Head of caudate nucleus (tissue), 42 donors: Measurements from ENCODE around the gene BTBD6.
A peak's percentile ranks its signal among the peaks of the same experiment; 100 is the strongest.

Experiments used
- DNase-seq, 42 donors: peaks; one replicate each; pipeline versions ENCODE4 v3.0.0 to v3.0.0-alpha.2; 2020 to 2021; ENCODE audit warnings: mixed read lengths in 7 of 42
- intact Hi-C: fragments of 100-400 bp; cut with DNase I; formaldehyde crosslinking; loops from one replicate; pipeline ENCODE4 v1.15.0; 2022

BTBD6 gene

DNA sequence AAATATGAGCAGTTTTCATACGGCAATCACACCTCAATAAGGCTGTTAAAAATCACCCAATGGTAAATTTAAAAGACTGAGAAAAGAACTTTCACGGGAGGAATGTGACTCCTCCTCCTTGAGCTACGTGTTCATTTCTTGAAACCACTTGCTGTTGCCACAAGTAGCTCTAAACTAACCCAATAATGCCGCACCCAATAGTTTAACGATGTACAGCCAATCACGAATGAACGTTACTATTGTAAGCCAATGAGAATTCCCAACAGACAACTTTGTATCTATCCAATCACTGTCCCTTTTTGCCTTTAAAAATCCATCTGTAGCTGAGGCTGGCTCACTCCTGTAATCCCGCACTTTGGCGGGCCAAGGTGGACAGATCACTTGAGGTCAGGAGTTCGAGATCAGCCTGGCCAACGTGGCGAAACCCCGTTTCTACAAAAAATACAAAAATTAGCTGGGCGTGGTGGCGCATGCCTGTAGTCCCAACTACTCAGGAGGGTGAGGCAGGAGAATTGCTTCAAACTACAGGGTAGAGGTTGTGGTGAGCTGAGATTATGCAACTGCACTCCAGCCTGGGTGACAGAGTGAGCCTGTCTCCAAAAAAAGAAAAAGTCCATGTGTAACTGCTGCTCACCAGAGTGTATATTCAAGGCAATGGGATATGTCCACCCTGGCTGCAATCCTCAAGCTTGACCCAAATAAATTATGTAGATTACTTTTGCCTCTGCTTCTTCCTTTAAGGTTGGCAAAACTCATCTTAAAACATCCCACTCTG is 24.4 kb upstream of the BTBD6 start:
- DNase-seq: no peak
- intact Hi-C loops: no loop called here

DNA sequence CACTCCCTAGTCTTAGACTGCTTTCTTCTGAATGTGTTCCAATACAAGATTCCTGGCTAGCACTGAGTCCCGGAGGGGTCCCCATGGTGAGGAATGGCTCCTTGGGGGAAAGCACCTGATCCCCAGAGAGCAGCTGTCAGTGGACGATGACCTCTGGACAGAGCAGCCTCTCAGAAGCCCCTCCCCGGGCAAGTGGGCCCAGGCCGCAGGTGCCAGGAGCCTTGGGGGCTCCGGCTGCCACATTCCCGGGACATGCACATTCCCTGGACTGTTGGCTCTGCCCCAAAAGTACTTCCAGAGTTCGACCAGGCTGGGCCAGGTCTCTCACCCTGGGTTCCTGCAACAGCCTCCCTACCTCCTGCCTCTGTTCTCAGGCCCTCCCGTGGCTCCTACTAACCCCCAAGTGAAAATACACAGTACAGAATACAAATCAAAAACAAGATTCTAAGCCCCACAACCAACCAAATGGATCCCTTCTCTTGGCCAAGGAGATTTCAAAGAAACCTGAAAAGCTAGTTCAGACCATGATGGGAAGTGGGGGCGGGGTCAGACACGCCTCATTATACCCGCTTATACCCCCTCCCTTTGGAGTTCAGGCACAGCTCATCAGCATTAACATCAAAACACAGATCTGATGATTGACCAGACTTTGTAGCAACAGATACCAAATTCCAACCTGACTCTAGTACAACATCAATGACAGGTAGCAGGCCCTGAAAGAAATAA is 23.3 kb upstream of the BTBD6 start:
- no peak for DNase-seq
- intact Hi-C loops: no loop called here

DNA sequence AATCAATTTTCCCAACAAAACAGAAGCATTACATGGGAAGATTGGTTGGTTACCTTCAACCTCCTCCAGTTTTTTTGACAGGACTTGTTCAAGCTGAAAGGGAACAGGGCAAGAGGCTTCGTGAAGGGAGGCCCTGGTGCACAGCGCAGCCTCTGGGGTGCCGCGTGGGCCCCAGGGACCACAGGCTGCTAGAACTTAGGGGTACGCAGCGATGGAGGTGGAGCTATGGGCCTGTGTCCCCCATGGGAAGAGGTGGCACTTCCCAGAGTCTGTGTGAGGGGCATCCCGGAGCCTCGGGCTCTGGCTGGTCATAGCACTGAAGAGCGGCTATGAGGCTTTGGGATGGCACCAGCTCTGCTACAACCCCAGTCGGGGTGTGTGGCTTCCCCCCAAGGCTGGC is 22.1 kb upstream of the BTBD6 start:
- intact Hi-C loops: no loop called here
- no peak for DNase-seq

DNA sequence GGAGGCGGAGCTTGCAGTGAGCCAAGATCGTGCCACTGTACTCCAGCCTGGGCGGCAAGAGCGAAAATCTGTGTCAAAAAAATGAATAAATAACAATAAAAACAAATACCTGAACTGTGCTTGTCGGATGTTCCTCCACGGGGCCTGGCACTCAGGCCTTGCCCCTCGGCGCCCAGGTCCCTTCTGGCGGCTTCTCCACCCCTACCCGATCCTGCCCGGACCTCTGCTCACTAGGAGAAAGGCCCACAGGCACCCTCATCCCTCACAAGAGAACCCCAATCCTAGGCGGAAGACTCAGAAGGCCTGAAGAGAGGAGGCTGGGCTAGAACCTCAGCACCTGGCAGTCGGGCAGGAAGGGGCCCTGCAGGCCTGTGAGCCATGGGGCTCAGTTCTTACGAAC is 21.0 kb upstream of the BTBD6 start:
- intact Hi-C loops: no loop called here
- no peak for DNase-seq

DNA sequence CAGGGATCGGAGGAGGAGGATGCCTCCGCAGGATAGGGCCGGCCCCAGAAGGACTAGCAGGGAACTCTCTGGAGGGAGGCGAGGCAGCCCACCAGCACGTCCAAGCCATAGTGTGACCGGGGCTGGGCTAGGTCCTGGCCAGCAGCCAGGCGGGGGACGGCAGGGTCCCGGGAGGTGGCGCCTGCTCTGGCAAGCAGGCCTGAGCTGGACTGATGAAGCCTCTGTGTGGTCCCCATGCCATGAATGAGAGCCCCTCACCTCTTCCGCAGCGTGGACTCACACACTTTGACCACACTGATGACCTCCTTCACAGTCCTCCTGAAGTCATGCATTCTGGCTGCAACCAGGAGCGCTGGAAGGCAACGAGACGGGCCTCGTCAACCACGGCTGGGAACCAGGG is 19.8 kb upstream of the BTBD6 start:
- intact Hi-C loops: no loop called here
- no peak for DNase-seq

DNA sequence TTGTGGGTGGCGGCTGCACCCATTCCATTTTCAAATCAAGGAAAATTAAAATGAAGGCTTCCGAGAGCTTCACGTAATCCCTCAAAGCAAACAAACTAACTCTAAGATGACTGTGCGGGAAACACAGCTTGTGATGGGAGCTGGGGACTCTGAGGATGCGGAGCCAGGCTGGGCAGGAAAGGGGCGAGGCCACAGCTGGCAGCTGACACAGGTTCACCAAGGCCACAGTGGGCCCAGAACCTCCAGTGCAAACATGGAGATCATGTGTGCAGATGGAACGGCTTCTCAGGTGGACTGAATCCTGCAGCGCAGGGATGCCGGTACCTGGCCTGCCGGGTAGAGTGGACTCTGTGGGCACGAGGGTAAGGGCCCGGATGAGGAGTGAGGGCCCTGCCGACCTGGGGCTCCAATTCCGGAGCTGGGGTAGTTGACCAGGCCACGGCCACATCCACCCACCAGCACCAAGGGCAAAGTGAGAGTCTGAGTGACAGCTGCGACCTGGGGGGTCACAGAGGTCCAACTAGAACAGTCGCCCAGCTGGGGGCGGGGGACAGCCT is 19.2 kb upstream of the BTBD6 start:
- intact Hi-C loops: no loop called here
- no peak for DNase-seq

DNA sequence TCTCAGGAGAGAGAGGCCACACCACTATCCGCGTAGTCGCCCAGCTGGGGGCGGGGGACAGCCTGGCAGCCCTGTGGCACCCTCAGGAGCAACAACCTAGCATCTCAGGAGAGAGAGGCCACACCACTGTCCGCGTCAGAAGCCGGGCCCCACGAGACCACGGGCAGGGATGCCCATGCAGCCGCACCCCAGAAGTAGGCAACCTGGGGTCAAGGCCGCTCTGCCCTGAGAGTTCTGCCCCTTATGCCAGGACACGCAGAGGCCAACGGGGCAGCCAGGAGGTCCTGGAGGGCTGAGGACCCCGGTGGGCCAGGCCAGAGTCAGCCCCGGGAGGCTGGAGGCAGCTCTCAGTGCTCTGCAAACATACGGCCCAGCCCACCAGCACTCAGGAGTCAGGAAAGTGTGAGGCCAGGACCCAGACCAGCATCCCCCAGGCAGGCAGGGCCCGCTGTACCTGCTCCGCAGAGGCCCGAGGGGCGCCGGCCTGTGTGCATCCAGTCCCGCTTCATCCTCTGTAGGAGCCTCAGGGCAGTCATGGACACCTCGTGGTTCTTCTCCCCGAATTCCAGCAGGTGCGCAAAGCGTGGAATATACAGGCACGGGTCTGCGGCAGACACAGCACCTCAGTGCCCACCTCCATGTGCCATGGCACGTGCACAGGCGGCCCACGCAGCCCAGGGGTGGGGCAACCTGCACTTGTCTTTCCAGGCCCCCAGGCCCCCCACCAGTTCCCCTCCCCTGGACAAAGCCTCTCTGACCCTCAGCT is 7.3 kb upstream of the BTBD6 start:
- intact Hi-C loops: no loop called here
- DNase-seq: no peak

DNA sequence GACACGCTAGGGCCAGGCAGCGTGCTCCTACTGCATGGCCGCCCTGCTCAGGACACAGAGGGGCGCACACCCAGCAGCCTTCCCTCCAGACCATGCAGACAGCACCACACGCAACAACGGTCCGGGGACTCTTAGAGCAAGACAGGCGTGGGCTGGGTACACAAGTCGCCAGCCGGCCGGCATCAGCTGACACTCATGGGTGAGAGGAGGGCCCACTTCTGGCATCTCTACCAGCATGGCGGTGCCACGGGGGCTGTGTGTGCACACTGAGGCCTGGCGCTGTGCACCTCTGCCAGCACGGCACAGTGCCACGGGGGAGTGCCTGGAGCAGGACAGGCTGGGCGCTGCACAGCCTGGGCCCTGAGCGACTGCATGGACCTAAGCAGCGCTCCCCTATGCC is 6.7 kb upstream of the BTBD6 start:
- no peak for DNase-seq
- intact Hi-C loops: no loop called here

DNA sequence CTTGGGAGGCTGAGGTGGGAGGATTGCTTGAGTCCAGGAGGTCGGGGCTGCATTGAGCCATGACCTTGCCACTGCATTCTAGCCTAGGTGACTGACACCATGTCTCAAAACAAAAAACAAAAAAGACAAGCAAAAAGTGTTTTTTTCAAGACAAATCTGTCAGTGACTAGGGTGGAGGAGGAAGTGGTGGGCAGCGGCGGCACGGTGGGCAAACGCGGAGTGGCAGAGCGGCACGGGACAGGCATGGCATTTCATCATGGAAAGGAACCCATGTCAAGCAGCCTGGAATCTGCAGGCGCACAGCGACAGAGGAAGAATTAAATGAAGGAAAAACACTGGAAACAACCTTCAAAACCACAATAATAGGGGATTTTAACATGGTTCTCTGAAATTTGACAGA is 4.0 kb upstream of the BTBD6 start:
- DNase-seq: no peak
- intact Hi-C loops: no loop called here

DNA sequence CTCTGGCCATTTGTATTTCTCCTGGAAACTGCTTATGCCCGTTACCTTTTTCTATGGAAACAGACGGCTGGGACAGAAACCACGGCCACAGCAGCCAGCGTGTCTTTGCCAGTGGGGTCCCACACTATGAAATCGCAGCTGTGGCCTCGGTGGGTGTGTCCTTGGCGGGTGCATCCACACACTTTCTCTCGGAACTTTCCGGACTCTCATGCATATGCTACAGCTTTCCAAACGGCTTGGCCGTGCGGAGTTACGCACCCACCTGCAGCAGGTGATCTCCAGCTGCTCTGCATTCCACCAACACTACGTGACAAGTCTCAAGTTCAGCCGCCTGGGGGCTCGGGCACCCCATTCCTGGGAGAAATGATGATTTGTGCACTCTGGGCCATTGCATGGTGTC is 1.3 kb upstream of the BTBD6 start:
- intact Hi-C loops: no loop called here
- no peak for DNase-seq

DNA sequence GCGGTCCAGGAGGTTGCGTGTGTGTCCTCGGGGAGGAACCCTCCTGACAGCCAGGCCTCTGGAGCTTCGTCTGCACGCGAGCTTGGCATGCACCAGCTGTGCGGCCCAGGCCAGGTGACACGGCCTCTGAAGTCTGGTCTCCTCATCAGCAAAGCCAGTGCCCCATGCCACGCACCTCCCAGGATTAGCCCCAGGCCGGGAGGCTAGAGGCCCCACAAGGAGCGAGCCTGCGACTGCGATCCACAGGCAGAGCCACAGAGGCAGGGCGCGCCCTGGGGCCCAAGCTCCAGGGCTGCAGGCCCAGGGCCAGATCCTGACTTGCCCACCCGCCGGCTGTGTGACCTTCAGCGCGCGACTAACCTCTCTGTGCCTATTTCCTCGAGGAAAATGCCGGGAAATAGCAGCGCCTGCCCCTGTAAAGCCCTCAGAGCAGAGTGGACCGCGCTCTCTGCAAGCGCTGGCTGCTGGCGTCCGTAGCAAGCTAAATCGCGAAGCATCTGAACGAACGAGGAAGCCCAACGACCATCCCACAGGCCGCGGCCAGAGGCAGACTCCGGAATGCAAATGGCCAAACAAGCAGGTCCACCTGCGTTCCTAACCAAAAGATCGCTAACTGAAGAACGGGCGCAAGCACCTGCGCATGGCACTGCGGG is 492 bp upstream of the BTBD6 start:
- DNase-seq: peak in 1 of 42 donors; percentile 27
- intact Hi-C loops: no loop called here

DNA sequence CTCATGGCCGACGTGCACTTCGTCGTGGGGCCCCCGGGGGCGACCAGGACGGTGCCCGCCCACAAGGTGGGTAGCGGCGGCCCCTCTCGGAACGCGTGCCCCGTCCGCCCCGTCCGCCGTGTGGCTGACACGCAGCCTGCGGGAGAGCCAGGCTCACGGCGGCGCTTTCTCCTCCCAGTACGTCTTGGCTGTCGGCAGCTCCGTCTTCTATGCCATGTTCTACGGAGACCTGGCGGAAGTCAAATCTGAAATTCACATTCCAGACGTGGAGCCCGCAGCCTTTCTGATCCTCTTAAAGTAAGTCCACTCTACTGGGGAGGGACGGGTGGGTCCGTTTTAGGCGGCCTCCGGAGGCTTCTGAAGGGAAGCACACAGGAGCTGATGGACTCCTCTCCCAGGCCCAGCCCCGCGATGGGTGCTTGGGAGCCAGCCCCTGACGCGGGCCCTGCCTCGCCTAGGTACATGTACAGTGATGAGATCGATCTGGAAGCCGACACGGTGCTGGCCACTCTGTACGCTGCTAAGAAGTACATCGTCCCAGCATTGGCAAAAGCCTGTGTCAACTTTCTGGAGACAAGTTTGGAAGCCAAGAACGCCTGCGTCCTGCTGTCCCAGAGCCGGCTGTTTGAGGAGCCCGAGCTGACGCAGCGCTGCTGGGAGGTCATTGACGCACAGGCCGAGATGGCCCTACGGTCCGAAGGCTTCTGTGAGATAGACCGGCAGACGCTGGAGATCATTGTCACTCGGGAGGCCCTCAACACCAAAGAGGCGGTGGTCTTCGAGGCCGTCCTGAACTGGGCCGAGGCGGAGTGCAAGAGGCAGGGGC is 1.1 kb downstream of the BTBD6 start:
- peak in 15 of 42 donors; percentile 10 to 55 (median 30) for DNase-seq
- intact Hi-C loops: loop anchor here (10.0 kb wide), 1 partner anchor 45 kb away; no protein-coding TSS in a partner anchor

DNA sequence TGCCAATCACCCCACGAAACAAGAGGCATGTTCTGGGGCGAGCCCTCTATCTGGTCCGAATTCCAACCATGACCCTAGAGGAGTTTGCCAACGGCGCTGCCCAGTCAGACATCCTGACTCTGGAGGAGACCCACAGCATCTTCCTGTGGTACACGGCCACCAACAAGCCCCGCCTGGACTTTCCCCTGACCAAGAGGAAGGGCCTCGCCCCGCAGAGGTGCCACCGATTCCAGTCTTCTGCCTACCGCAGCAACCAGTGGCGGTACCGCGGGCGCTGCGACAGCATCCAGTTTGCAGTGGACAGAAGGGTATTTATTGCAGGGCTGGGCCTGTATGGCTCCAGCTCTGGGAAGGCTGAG is 1.7 kb downstream of the BTBD6 start:
- intact Hi-C loops: loop anchor here (10.0 kb wide), 1 partner anchor 45 kb away; no protein-coding TSS in a partner anchor
- DNase-seq: no peak

DNA sequence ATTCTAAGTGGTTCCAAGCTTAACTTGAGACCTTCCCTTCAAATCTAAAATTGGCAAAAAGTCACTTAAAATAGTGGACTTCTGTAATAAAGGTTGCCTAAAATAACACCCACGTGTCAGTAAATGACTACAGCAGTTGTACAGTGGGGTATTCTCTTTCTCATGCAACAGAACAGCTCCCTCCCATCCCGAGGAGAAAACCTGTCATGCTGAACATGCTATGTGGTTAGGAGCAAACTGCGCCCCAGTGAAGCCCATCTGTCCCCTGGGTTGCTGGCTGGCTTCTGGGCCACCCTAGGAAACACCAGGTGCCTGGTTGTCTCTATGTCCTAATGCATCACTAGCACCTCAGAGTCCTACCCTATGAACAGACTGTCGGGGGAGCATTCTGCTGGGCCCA is 2.7 kb downstream of the BTBD6 start:
- DNase-seq: no peak
- intact Hi-C loops: loop anchor here (10.0 kb wide), 1 partner anchor 46 kb away; no protein-coding TSS in a partner anchor

DNA sequence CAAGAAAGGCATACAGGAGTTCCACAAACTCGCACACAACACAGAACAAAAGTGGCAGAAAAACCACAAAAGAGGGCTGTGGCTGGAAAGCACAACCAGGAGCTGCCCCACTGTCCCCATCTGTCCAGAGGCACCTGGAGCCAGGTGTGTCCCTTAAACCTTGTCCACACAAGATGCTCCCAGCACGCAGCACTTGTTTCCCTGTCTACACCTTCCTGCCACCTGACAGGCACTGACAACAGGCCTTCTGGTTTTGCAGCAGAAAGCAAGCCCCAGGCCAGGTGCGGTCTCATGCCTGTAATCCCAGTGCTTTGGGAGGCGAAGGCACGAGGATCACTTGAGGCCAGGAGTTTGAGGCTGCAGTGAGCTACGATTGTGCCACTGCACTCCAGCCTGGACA is 3.6 kb downstream of the BTBD6 start:
- DNase-seq: no peak
- intact Hi-C loops: loop anchor here (10.0 kb wide), 1 partner anchor 47 kb away; no protein-coding TSS in a partner anchor

DNA sequence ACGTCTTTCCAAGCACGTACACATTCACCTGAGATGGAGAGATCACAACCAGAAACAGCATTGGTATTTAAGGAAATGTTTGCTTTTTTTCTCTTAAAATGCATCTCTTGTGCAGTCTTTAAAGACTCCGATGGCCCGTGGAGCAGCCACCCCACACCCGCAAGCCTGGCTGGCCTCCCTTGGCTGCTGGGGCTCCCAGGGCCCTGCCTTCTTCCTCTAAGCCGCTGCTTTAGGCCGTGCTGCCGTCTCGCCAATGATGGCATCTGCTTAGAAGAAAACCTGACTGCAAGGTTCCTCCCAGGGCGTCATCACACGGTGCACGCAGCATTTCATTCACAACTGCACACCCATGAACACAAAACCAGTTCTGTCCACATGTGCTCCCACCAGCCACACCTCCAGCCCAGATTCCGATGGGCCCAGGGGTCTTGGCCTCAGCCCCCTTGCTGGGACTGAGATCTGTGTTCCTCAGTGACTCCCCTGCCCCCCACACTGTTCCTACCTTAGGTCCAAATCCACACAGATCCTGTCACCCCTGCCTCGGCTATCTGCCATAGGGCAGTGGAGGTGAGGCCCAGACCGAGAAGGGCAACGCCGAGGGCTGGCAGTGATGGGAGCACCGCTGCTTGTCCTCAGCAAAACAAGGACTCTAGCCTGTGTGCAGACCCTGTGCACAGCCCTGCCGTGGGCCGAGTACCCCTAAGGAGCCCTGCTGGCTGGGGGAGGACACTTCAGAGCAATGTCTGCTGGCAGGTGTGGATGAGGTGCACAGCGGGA is 4.4 kb downstream of the BTBD6 start:
- intact Hi-C loops: loop anchor here (10.0 kb wide), 1 partner anchor 48 kb away; no protein-coding TSS in a partner anchor
- no peak for DNase-seq

DNA sequence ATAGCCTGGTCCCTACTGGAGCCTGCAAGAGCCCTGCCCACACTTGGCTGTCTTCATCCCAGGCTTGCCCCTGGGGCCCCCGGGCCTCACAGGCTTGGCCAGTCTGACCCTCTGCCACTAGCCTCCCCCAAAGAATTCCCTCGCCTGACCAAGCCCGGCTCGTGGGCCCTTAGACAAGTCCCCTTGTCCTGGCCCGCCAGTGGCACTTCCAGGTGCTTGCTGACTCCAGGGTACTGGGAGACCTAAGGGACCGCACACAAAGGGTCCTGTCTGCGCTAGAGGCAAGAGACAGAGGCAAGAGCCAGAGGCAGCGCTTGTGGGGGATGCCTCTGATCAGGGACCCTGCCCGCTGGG is 5.0 kb downstream of the BTBD6 start:
- no peak for DNase-seq
- intact Hi-C loops: loop anchor here (10.0 kb wide), 1 partner anchor 49 kb away; no protein-coding TSS in a partner anchor
